IMR-90 (cell line): ENCODE results near the gene RPL19. TPM values are rescaled to one million over a fixed set of nuclear protein-coding genes. Genes with fewer than 3 reads are reported as not detected.

Experiments
- ATAC-seq: fragments of 200-7000 bp; cut with Tn5 transposase; 2 replicates; pipeline ENCODE4 v1.9.1; 2020; ENCODE audit warnings: low read depth, mild to moderate bottlenecking, moderate library complexity
- BruUV-seq: library from RNA; stranded (reverse); fragments of 400-500 nt; replicated peaks from 2 replicates; lab custom pipeline; 2021; lab: Mats Ljungman, UMichigan
- CTCF ChIA-PET: fragments of 300-600 bp; formaldehyde crosslinking; extraction: SDS; loops from one replicate; lab custom pipeline; 2021; ENCODE audit warnings: antibody characterized with exemption; lab: Yijun Ruan, JAX
- POLR2A ChIA-PET: fragments of 300-600 bp; sonication (Branson Sonifier 250); formaldehyde crosslinking; loops from one replicate; lab custom pipeline; 2022; ENCODE audit warnings: antibody characterized with exemption; ENCODE audit not compliant: unreplicated experiment; lab: Charles Lee
- DNase-seq: peaks from one replicate; pipeline ENCODE4 v3.0.0; 2013
- H2AFZ ChIP-seq: replicated peaks from 2 replicates; pipeline ENCODE3; 2013; ENCODE audit warnings: low read length, mild to moderate bottlenecking; ENCODE audit not compliant: poor library complexity
- H2AK5ac ChIP-seq: 2 replicates; pipeline ENCODE4 v1.6.1; 2013; ENCODE audit warnings: low read depth, low read length, inconsistent platforms
- H2AK9ac ChIP-seq: replicated peaks from 2 replicates; pipeline ENCODE3; 2013; ENCODE audit warnings: mild to moderate bottlenecking, low read depth, low read length, moderate library complexity; ENCODE audit not compliant: poor library complexity
- H2BK120ac ChIP-seq: 2 replicates; pipeline ENCODE4 v1.6.1; 2013; ENCODE audit warnings: low read depth, low read length, inconsistent platforms
- H2BK15ac ChIP-seq: 3 replicates; pipeline ENCODE4 v1.6.1; 2013; ENCODE audit warnings: low read depth, low read length, inconsistent platforms
- H2BK20ac ChIP-seq: 2 replicates; pipeline ENCODE4 v1.6.1; 2013; ENCODE audit warnings: low read depth, mild to moderate bottlenecking, inconsistent platforms, low read length, moderate library complexity
- H2BK5ac ChIP-seq: 2 replicates; pipeline ENCODE4 v1.6.1; 2013; ENCODE audit warnings: mild to moderate bottlenecking, low read depth, low read length, inconsistent platforms; ENCODE audit not compliant: poor library complexity, severe bottlenecking
- H3K14ac ChIP-seq: replicated peaks from 2 replicates; pipeline ENCODE4 v1.6.1; 2013; ENCODE audit warnings: low read depth, low read length, inconsistent platforms
- H3K18ac ChIP-seq: 2 replicates; pipeline ENCODE4 v1.6.1; 2013; ENCODE audit warnings: low read depth, low read length, control low read depth
- H3K23ac ChIP-seq: 2 replicates; pipeline ENCODE4 v1.6.1; 2013; ENCODE audit warnings: low read depth, low read length, inconsistent platforms
- H3K27ac ChIP-seq: 2 replicates; pipeline ENCODE4 v1.5.1; 2013; ENCODE audit warnings: mild to moderate bottlenecking, control low read depth, low read length; ENCODE audit not compliant: insufficient read depth
- H3K27me3 ChIP-seq: 2 replicates; pipeline ENCODE4 v1.6.1; 2013; ENCODE audit warnings: low read length; ENCODE audit not compliant: control insufficient read depth, insufficient read depth
- H3K36me3 ChIP-seq: 2 replicates; pipeline ENCODE4 v1.6.1; 2013; ENCODE audit warnings: low read length, mixed read lengths; ENCODE audit not compliant: control insufficient read depth, insufficient read depth
- H3K4ac ChIP-seq: 2 replicates; pipeline ENCODE4 v1.6.1; 2013; ENCODE audit warnings: low read depth, low read length, inconsistent platforms
- H3K4me1 ChIP-seq: 2 replicates; pipeline ENCODE4 v1.6.1; 2013; ENCODE audit warnings: low read length, mixed read lengths; ENCODE audit not compliant: control insufficient read depth, insufficient read depth
- H3K4me2 ChIP-seq: 2 replicates; pipeline ENCODE4 v1.6.1; 2013; ENCODE audit warnings: low read depth, mild to moderate bottlenecking, control low read depth, low read length, moderate library complexity
- H3K4me3 ChIP-seq: 2 replicates; pipeline ENCODE4 v1.5.1; 2013; ENCODE audit warnings: low read depth, mild to moderate bottlenecking, control low read depth, low read length, moderate library complexity; ENCODE audit not compliant: insufficient read depth
- H3K56ac ChIP-seq: 2 replicates; pipeline ENCODE4 v1.6.1; 2013; ENCODE audit warnings: low read length, inconsistent platforms; ENCODE audit not compliant: insufficient read depth; ENCODE audit errors: extremely low read depth
- H3K79me1 ChIP-seq, 2 experiments: 2 replicates each; pipeline ENCODE4 v1.6.1; 2013; ENCODE audit warnings: low read length in 2 of 2, inconsistent platforms in 1 of 2, low read depth in 1 of 2
- H3K9ac ChIP-seq: 2 replicates; pipeline ENCODE4 v1.6.1; 2013; ENCODE audit warnings: low read depth, low read length, control low read depth
- H3K9me1 ChIP-seq: 2 replicates; pipeline ENCODE4 v1.6.1; 2013; ENCODE audit warnings: low read length, inconsistent platforms; ENCODE audit not compliant: insufficient read depth
- H3K9me3 ChIP-seq: 2 replicates; pipeline ENCODE4 v1.6.1; 2013; ENCODE audit warnings: low read length; ENCODE audit not compliant: control insufficient read depth, insufficient read depth
- H4K20me1 ChIP-seq: 2 replicates; pipeline ENCODE4 v1.6.1; 2013; ENCODE audit warnings: low read length, inconsistent platforms; ENCODE audit not compliant: insufficient read depth
- H4K5ac ChIP-seq: 2 replicates; pipeline ENCODE4 v1.6.1; 2013; ENCODE audit warnings: mild to moderate bottlenecking, low read depth, low read length, control low read depth
- H4K8ac ChIP-seq, 2 experiments: 2 replicates each; pipeline ENCODE4 v1.6.1; 2013; ENCODE audit warnings: low read depth in 2 of 2, low read length in 2 of 2, control low read depth in 1 of 2, inconsistent platforms in 1 of 2
- H4K91ac ChIP-seq: 2 replicates; pipeline ENCODE4 v1.6.1; 2013; ENCODE audit warnings: low read depth, low read length, inconsistent platforms; ENCODE audit not compliant: insufficient read depth
- CEBPB ChIP-seq: IDR thresholded peaks from 2 replicates; pipeline ENCODE4 v1.6.1; 2012; ENCODE audit warnings: low read depth, low read length, improper control_type of control experiment
- CHD1 ChIP-seq: IDR thresholded peaks from 2 replicates; pipeline ENCODE4 v1.6.1; 2012; ENCODE audit warnings: low read depth, low read length, improper control_type of control experiment
- FOS ChIP-seq: fragments of 150-350 bp; IDR thresholded peaks from 2 replicates; pipeline ENCODE4 v1.6.1; 2016; ENCODE audit warnings: low read depth, low read length
- MAFK ChIP-seq: IDR thresholded peaks from 2 replicates; pipeline ENCODE4 v1.6.1; 2012; ENCODE audit warnings: low read depth, low read length, improper control_type of control experiment
- MAZ ChIP-seq: IDR thresholded peaks from 2 replicates; pipeline ENCODE4 v1.6.1; 2012; ENCODE audit warnings: low read depth, mild to moderate bottlenecking, low read length, improper control_type of control experiment, moderate library complexity, borderline replicate concordance
- NFE2L2 ChIP-seq: fragments of 150-350 bp; IDR thresholded peaks from 2 replicates; pipeline ENCODE4 v1.6.1; 2016; ENCODE audit warnings: low read depth, mild to moderate bottlenecking, low read length
- POLR2A ChIP-seq: IDR thresholded peaks from 2 replicates; pipeline ENCODE4 v1.6.1; 2012; ENCODE audit warnings: mild to moderate bottlenecking, low read depth, low read length
- RAD21 ChIP-seq: IDR thresholded peaks from 2 replicates; pipeline ENCODE4 v1.6.1; 2012; ENCODE audit warnings: low read length, improper control_type of control experiment
- RCOR1 ChIP-seq: IDR thresholded peaks from 2 replicates; pipeline ENCODE4 v1.6.1; 2012; ENCODE audit warnings: mild to moderate bottlenecking, low read length, improper control_type of control experiment; ENCODE audit not compliant: insufficient replicate concordance
- RFX5 ChIP-seq: IDR thresholded peaks from 2 replicates; pipeline ENCODE4 v1.8.0; 2012; ENCODE audit warnings: low read depth, mild to moderate bottlenecking, low read length, moderate library complexity
- SMC3 ChIP-seq: fragments of 150-350 bp; IDR thresholded peaks from 2 replicates; pipeline ENCODE4 v1.6.1; 2016; ENCODE audit warnings: low read depth, mild to moderate bottlenecking, antibody characterized with exemption, low read length, moderate library complexity
- WGBS, 2 experiments: methylation state at CpG; one replicate each; pipeline versions ENCODE4 v1.1.5 to v1.1.7; 2013; ENCODE audit warnings: missing lambda C conversion rate in 2 of 2; ENCODE audit not compliant: insufficient read length in 1 of 2; ENCODE audit errors: extremely low coverage in 2 of 2; 5-methylcytosine and 5-hydroxymethylcytosine counted together
- dilution Hi-C: fragments of 300-500 bp; cut with HindIII; formaldehyde crosslinking; loops from one replicate; pipeline ENCODE4 v1.14.3; 2018; ENCODE audit warnings: low sequenced_read_pairs; ENCODE audit not compliant: unreplicated experiment
- in situ Hi-C: fragments of 300-500 bp; cut with MboI; formaldehyde crosslinking; loops from 3 replicates; pipeline ENCODE4 v1.14.3; 2019; ENCODE audit warnings: low sequenced_read_pairs, inconsistent platforms, mixed read lengths
- intact Hi-C: fragments of 100-400 bp; cut with micrococcal nuclease; formaldehyde crosslinking; loops from 2 replicates; pipeline ENCODE4 v1.10.0; 2022
- polyA plus RNA-seq, 3 experiments: library from polyadenylated mRNA; depleted of rRNA; stranded (reverse); fragments of >200 nt; gene quantifications; 2 replicates each; pipeline ENCODE4 v1.2.3, GENCODE V29; 2012; ENCODE audit warnings: low replicate concordance in 1 of 3
- total RNA-seq: library from RNA; depleted of rRNA; stranded (reverse); fragments of >200 nt; gene quantifications from 2 replicates; pipeline ENCODE4 v1.2.3, GENCODE V29; 2012
- TF ChIP-seq, protein P1 (sequence below): fragments of 150-350 bp; IDR thresholded peaks from 2 replicates; pipeline ENCODE4 v1.6.1; 2016; ENCODE audit warnings: low read depth, mild to moderate bottlenecking, low read length, moderate library complexity, borderline replicate concordance
- TF ChIP-seq, protein P2 (sequence below): fragments of 150-350 bp; IDR thresholded peaks from 2 replicates; pipeline ENCODE4 v1.6.1; 2017; ENCODE audit warnings: mild to moderate bottlenecking, antibody characterized with exemption, low read length, low read depth
- TF ChIP-seq, protein P3 (sequence below): conservative IDR thresholded peaks from 2 replicates; pipeline ENCODE4 v1.5.1; 2012; ENCODE audit warnings: mild to moderate bottlenecking, low read depth, low read length, improper control_type of control experiment

RPL19 gene
- total and polyA plus RNA-seq, 2 of the 4 experiments (the other 2 are of a cell fraction): 2,101 to 2,466 TPM

DNA sequence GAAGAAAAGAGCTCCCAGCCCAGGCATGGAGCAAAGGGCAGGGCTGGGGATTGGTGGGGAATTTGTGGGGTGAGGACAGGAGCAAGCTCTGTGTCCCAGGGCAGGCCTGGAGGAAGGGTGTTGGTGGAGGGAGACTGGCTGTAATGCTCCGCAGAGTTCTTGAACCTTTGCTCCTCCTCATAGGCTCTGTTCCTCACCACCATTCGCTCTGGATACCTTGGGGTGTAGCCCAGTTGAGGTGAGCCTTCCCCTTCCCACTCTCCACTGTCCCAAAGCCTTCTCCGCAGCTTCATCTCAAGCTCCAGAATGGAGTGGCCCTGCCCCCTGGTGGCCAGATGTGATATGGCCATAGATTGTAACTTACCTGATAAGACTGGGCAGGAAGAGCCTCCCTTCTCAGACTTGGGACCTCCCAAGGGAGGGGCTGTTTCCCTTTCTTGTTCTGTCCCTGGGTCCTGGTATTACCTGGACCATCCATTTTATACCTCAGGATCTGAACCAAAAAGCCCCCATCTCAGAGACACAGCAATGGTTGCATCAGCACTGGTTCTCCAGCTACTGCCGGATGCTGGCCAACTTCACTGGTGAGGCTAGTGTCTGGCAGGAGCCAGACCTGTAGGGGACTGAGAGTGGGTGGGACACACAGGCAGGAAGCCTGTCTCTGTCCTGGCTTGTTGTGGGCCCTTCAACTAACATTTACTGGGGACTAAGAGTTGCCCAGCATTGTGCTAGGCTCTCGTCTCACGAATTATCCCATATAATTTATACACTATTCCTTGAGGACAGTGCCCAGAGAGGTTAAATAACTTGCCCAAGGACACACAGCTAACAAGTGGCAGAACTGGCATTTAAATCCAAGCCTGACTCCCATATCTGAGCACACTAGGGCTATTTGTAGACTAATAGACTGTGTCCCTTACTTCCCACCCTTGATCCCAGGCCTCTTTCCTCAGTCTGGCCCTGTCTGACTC lies 44.8 kb downstream of the RPL19 start:
- no peak overlapping the region for H3K4ac ChIP-seq
- CTCF ChIA-PET: interaction anchor here (0.7 to 1.8 kb wide), 13 partner anchors 9 to 263 kb away, joined by 3 to 10 read pairs (median 4); no protein-coding TSS in a partner anchor
- no peaks in the 10 kb centered on the region for H3K9me3 ChIP-seq
- H2AK9ac ChIP-seq: peak overlapping the region; percentile 33
- no peak overlapping the region for H3K18ac ChIP-seq
- no peaks in the 10 kb centered on the region for H3K36me3 ChIP-seq
- no peak overlapping the region for H3K4me3 ChIP-seq
- H2BK120ac ChIP-seq: no peak overlapping the region
- no peak overlapping the region for H2BK20ac ChIP-seq
- DNase-seq: peak; percentile 76
- H4K5ac ChIP-seq: no peak overlapping the region
- no peak overlapping the region for H4K91ac ChIP-seq
- in situ Hi-C loops (loop anchor here (10.0 kb wide), 1 partner anchor 260 kb away; no protein-coding TSS in a partner anchor), intact Hi-C loops (loop anchor here (1.0 to 5.0 kb wide), 4 partner anchors 38 to 448 kb away; partner anchors contain the start of gene PIP4K2B), dilution Hi-C loops (no loop called here)
- no peak overlapping the region for H2BK15ac ChIP-seq
- no peak overlapping the region for H3K4me2 ChIP-seq
- ATAC-seq: peak; percentile 96
- no peaks in the 10 kb centered on the region for H4K20me1 ChIP-seq
- no peak overlapping the region for H2AK5ac ChIP-seq
- no peak overlapping the region for H3K27ac ChIP-seq
- no peaks in the 10 kb centered on the region for H3K27me3 ChIP-seq
- no peaks in the 10 kb centered on the region for H3K79me1 ChIP-seq
- H3K23ac ChIP-seq: no peak overlapping the region
- no peak overlapping the region for H3K9ac ChIP-seq
- no peaks in the 10 kb centered on the region for H3K4me1 ChIP-seq
- no peaks in the 10 kb centered on the region for H3K9me1 ChIP-seq
- BruUV-seq: no TSS peak
- H3K56ac ChIP-seq: no peak overlapping the region
- H4K8ac ChIP-seq: no peak overlapping the region
- POLR2A ChIA-PET: no interaction called here
- 83% methylated on average over 2 of the region's 6 CpGs; no CpG with 5 or more reads in 1 of the 2 experiments for WGBS, 2 experiments
- H3K14ac ChIP-seq: no peak overlapping the region
- H2AFZ ChIP-seq: peak overlapping the region; percentile 73
- no peak overlapping the region for H2BK5ac ChIP-seq
- TF ChIP-seq RFX5: no peak
- TF ChIP-seq, protein P1, sequence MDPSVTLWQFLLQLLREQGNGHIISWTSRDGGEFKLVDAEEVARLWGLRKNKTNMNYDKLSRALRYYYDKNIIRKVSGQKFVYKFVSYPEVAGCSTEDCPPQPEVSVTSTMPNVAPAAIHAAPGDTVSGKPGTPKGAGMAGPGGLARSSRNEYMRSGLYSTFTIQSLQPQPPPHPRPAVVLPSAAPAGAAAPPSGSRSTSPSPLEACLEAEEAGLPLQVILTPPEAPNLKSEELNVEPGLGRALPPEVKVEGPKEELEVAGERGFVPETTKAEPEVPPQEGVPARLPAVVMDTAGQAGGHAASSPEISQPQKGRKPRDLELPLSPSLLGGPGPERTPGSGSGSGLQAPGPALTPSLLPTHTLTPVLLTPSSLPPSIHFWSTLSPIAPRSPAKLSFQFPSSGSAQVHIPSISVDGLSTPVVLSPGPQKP: no peak
- TF ChIP-seq FOS: no peak
- TF ChIP-seq RAD21: peak; percentile 87
- no peak for TF ChIP-seq RCOR1
- TF ChIP-seq MAZ: no peak
- TF ChIP-seq, protein P2, sequence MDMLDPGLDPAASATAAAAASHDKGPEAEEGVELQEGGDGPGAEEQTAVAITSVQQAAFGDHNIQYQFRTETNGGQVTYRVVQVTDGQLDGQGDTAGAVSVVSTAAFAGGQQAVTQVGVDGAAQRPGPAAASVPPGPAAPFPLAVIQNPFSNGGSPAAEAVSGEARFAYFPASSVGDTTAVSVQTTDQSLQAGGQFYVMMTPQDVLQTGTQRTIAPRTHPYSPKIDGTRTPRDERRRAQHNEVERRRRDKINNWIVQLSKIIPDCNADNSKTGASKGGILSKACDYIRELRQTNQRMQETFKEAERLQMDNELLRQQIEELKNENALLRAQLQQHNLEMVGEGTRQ: no peak
- TF ChIP-seq SMC3: peak; percentile 81
- TF ChIP-seq MAFK: no peak
- no peak for TF ChIP-seq CEBPB
- TF ChIP-seq NFE2L2: no peak
- no peak for TF ChIP-seq POLR2A
- TF ChIP-seq CHD1: no peak
- TF ChIP-seq, protein P3, sequence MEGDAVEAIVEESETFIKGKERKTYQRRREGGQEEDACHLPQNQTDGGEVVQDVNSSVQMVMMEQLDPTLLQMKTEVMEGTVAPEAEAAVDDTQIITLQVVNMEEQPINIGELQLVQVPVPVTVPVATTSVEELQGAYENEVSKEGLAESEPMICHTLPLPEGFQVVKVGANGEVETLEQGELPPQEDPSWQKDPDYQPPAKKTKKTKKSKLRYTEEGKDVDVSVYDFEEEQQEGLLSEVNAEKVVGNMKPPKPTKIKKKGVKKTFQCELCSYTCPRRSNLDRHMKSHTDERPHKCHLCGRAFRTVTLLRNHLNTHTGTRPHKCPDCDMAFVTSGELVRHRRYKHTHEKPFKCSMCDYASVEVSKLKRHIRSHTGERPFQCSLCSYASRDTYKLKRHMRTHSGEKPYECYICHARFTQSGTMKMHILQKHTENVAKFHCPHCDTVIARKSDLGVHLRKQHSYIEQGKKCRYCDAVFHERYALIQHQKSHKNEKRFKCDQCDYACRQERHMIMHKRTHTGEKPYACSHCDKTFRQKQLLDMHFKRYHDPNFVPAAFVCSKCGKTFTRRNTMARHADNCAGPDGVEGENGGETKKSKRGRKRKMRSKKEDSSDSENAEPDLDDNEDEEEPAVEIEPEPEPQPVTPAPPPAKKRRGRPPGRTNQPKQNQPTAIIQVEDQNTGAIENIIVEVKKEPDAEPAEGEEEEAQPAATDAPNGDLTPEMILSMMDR: peak; percentile 91
